Naive thymus-derived CD8-positive, alpha-beta T cell (primary cell): Measurements from ENCODE around the gene PRXL2B. TPM values are rescaled to one million over a fixed set of nuclear protein-coding genes. Genes with fewer than 3 reads are reported as not detected.
"Not testable (repeated sequence)": the region's sequence is repeated elsewhere in the genome, so short reads cannot be mapped to it uniquely, and the experiment has no call there.

Experiments
- ATAC-seq, 2 donors: fragments of 150-1000 bp; cut with Tn5 transposase in 1 of 2; sonication (Bioruptor Pico), chemical (Tn5 transposase) in 1 of 2; 1 replicate in 1 of 2; 2 replicates in 1 of 2; pipeline ENCODE4 v1.10.0; 2021; ENCODE audit warnings: mild to moderate bottlenecking in 2 of 2, moderate library complexity in 2 of 2
- POLR2A ChIA-PET: fragments of 350-600 bp; sonication (Branson Sonifier 250); formaldehyde crosslinking; loops from one replicate; lab custom pipeline; 2021; ENCODE audit warnings: antibody characterized with exemption; lab: Charles Lee
- DNase-seq, 10 donors: peaks; one replicate each; pipeline versions ENCODE4 v3.0.0 to v3.0.0-alpha.2; 2020 to 2022
- H3K27ac Mint-ChIP-seq, 10 donors: one replicate each; pipeline ENCODE4 v1.8.0; 2020 to 2022; ENCODE audit warnings: mild to moderate bottlenecking in 10 of 10, mixed read lengths in 10 of 10, moderate library complexity in 4 of 10, inconsistent platforms in 1 of 10
- H3K27me3 Mint-ChIP-seq, 5 donors: one replicate each; pipeline ENCODE4 v1.8.0; 2021 to 2022; ENCODE audit warnings: mixed read lengths in 5 of 5
- H3K36me3 Mint-ChIP-seq, 3 donors: one replicate each; pipeline ENCODE4 v1.8.0; 2020 to 2022; ENCODE audit warnings: mixed read lengths in 3 of 3, mild to moderate bottlenecking in 2 of 3, inconsistent platforms in 1 of 3
- H3K4me1 Mint-ChIP-seq, 4 donors: one replicate each; pipeline ENCODE4 v1.8.0; 2021 to 2022; ENCODE audit warnings: mixed read lengths in 4 of 4
- H3K4me3 Mint-ChIP-seq, 10 donors: one replicate each; pipeline ENCODE4 v1.8.0; 2020 to 2022; ENCODE audit warnings: mild to moderate bottlenecking in 10 of 10, mixed read lengths in 10 of 10, moderate library complexity in 6 of 10, inconsistent platforms in 1 of 10
- H3K9me3 Mint-ChIP-seq, 9 donors: one replicate each; pipeline ENCODE4 v1.8.0; 2020 to 2022; ENCODE audit warnings: mixed read lengths in 9 of 9, mild to moderate bottlenecking in 3 of 9, inconsistent platforms in 1 of 9, moderate library complexity in 1 of 9
- polyA plus RNA-seq, 3 donors: library from polyadenylated mRNA; unstranded; fragments of 300-500 nt; fragmentation: Illumina TruSeq; gene quantifications; one replicate each; pipeline ENCODE4 v1.2.3, GENCODE V29; 2021
- total RNA-seq, 8 experiments: library from RNA in 2 of 8; stranded (reverse) in 2 of 8; gene quantifications; one replicate each; pipeline ENCODE4 v1.2.3 and lab custom pipeline; 2021 to 2026

Gene PRXL2B
- total and polyA plus RNA-seq, 5 experiments from 2014 or later, result 20.6 to 45.4 (median 37.5) TPM

GRCh38 chr1:2568187-2568816 lies 18.3 kb upstream of the PRXL2B start:
- ATAC-seq, H3K9me3 Mint-ChIP-seq, H3K36me3 Mint-ChIP-seq, H3K27ac Mint-ChIP-seq, DNase-seq, H3K4me3 Mint-ChIP-seq, H3K27me3 Mint-ChIP-seq, POLR2A ChIA-PET: not testable (repeated sequence)
- H3K4me1 Mint-ChIP-seq, result peaks cover 3 to 19% (median 11%) of the 10 kb centered on the region in 4 donors

GRCh38 chr1:2569060-2569459 lies 17.5 kb upstream of the PRXL2B start:
- POLR2A ChIA-PET, result interaction anchor here (5.7 kb wide), 1 partner anchor 16 kb away, joined by 38 read pairs; the partner anchor contains the start of gene PRXL2B
- no peak for ATAC-seq
- no peak for DNase-seq
- H3K4me1 Mint-ChIP-seq, result peaks cover 8 to 21% (median 12%) of the 10 kb centered on the region in 4 donors
- H3K27me3 Mint-ChIP-seq, result no peaks in the 10 kb centered on the region
- peak overlapping the region in 1 of 10 donors; percentile 68 for H3K27ac Mint-ChIP-seq
- no peak overlapping the region for H3K4me3 Mint-ChIP-seq
- peaks cover 0 to 14% (median 5%) of the 10 kb centered on the region in 9 donors for H3K9me3 Mint-ChIP-seq
- peaks cover 0 to 16% (median under 1%) of the 10 kb centered on the region in 3 donors for H3K36me3 Mint-ChIP-seq

- POLR2A ChIA-PET, result interaction anchor here (5.7 kb wide), 1 partner anchor 16 kb away, joined by 38 read pairs; the partner anchor contains the start of gene PRXL2B
- Mint-ChIP-seq H3K36me3 (peaks cover 0 to 16% (median 0%) of the 10 kb centered on the region in 3 donors), H3K27ac (peak overlapping the region in 1 of 10 donors; percentile 7), H3K4me1 (peaks cover 7 to 22% (median 11%) of the 10 kb centered on the region in 4 donors), H3K9me3 (peaks cover 0 to 14% (median 5%) of the 10 kb centered on the region in 9 donors)
- not testable (repeated sequence) for H3K27me3 Mint-ChIP-seq, DNase-seq, ATAC-seq, H3K4me3 Mint-ChIP-seq
These were observed 16.9 kb upstream of the PRXL2B start for GRCh38 chr1:2569703-2570102.

- DNase-seq (no peak), ATAC-seq (no peak)
- no peak overlapping the region for H3K4me3 Mint-ChIP-seq
- peaks cover 0 to 14% (median 5%) of the 10 kb centered on the region in 9 donors for H3K9me3 Mint-ChIP-seq
- H3K27me3 Mint-ChIP-seq, result no peaks in the 10 kb centered on the region
- peaks cover 2 to 24% (median 10%) of the 10 kb centered on the region in 4 donors for H3K4me1 Mint-ChIP-seq
- peak overlapping the region in 5 of 10 donors; percentile 9 to 47 (median 34) for H3K27ac Mint-ChIP-seq
- POLR2A ChIA-PET, result interaction anchor here (5.7 kb wide), 1 partner anchor 15 kb away, joined by 38 read pairs; the partner anchor contains the start of gene PRXL2B
- peaks cover 0 to 16% (median 0%) of the 10 kb centered on the region in 3 donors for H3K36me3 Mint-ChIP-seq
These were observed 16.2 kb upstream of the PRXL2B start for GRCh38 chr1:2570332-2570731.

- no peak overlapping the region for H3K4me3 Mint-ChIP-seq
- peaks cover 0 to 14% (median 5%) of the 10 kb centered on the region in 9 donors for H3K9me3 Mint-ChIP-seq
- peaks cover 0 to 16% (median 0%) of the 10 kb centered on the region in 3 donors for H3K36me3 Mint-ChIP-seq
- peaks cover 2 to 26% (median 18%) of the 10 kb centered on the region in 4 donors for H3K4me1 Mint-ChIP-seq
- DNase-seq (no peak), ATAC-seq (no peak)
- no peaks in the 10 kb centered on the region for H3K27me3 Mint-ChIP-seq
- POLR2A ChIA-PET, result interaction anchor here (0.9 to 5.7 kb wide), 4 partner anchors 10 to 14 kb away, joined by 3 to 38 read pairs (median 4); partner anchors contain the start of gene PRXL2B
- H3K27ac Mint-ChIP-seq, result peak overlapping the region in 1 of 10 donors; percentile 47
These were observed 15.2 kb upstream of the PRXL2B start for GRCh38 chr1:2571348-2571747.

- Mint-ChIP-seq H3K9me3 (peaks cover 0 to 14% (median 5%) of the 10 kb centered on the region in 9 donors), H3K4me3 (peak overlapping the region in 1 of 10 donors; percentile 24), H3K27ac (peak overlapping the region in 4 of 10 donors; percentile 11 to 74 (median 22)), H3K36me3 (peaks cover 0 to 16% (median 0%) of the 10 kb centered on the region in 3 donors), H3K4me1 (peaks cover 2 to 39% (median 30%) of the 10 kb centered on the region in 4 donors), H3K27me3 (no peaks in the 10 kb centered on the region)
- ATAC-seq (no peak), DNase-seq (no peak)
- POLR2A ChIA-PET, result interaction anchor here (1.2 to 5.7 kb wide), 5 partner anchors 11 to 47 kb away, joined by 3 to 38 read pairs (median 7); partner anchors contain the start of genes PRXL2B and TNFRSF14
These were observed 13.2 kb upstream of the PRXL2B start for GRCh38 chr1:2573250-2573920.

GRCh38 chr1:2574350-2574749 lies 12.2 kb upstream of the PRXL2B start:
- POLR2A ChIA-PET, result interaction anchor here (0.6 to 5.7 kb wide), 5 partner anchors 11 to 46 kb away, joined by 3 to 38 read pairs (median 7); partner anchors contain the start of genes PRXL2B and TNFRSF14
- DNase-seq, result no peak

GRCh38 chr1:2575801-2576663 lies 10.5 kb upstream of the PRXL2B start:
- POLR2A ChIA-PET, result interaction anchor here (0.6 to 13.6 kb wide), 2 partner anchors 10 to 16 kb away, joined by 3 to 408 read pairs; partner anchors contain the start of gene TNFRSF14
- H3K4me3 Mint-ChIP-seq, result peak overlapping the region in 3 of 10 donors; percentile 34 to 77 (median 45)
- DNase-seq, result peak in 1 of 10 donors; percentile 59

More at GRCh38 chr1:2574350-2574749, 12.2 kb upstream of the PRXL2B start:
- Mint-ChIP-seq H3K4me3 (no peak overlapping the region), H3K27me3 (no peaks in the 10 kb centered on the region), H3K4me1 (peaks cover 9 to 47% (median 38%) of the 10 kb centered on the region in 4 donors), H3K27ac (peak overlapping the region in 2 of 10 donors; percentile 9 to 18), H3K9me3 (peaks cover 0 to 14% (median 5%) of the 10 kb centered on the region in 9 donors), H3K36me3 (peaks cover 0 to 16% (median 0%) of the 10 kb centered on the region in 3 donors)
- no peak for ATAC-seq

GRCh38 chr1:2577565-2578075 lies 9.0 kb upstream of the PRXL2B start:
- H3K27ac Mint-ChIP-seq, result peak overlapping the region; percentile 90 to 99 (median 96)
- H3K27me3 Mint-ChIP-seq, result not testable (repeated sequence)
- peak overlapping the region; percentile 52 to 87 (median 78) for H3K4me3 Mint-ChIP-seq
- peak in 6 of 10 donors; percentile 22 to 69 (median 34) for DNase-seq
- H3K36me3 Mint-ChIP-seq, result peaks cover 0 to 14% (median 0%) of the 10 kb centered on the region in 3 donors
- peaks cover 19 to 73% (median 65%) of the 10 kb centered on the region in 4 donors for H3K4me1 Mint-ChIP-seq
- POLR2A ChIA-PET, result interaction anchor here (0.8 to 13.6 kb wide), 11 partner anchors 9 to 383 kb away, joined by 3 to 408 read pairs (median 4); partner anchors contain the start of genes PANK4, PRXL2B and TNFRSF14
- ATAC-seq, result peak; percentile 22 to 36
- peaks cover 0 to 14% (median 5%) of the 10 kb centered on the region in 9 donors for H3K9me3 Mint-ChIP-seq

More at GRCh38 chr1:2575801-2576663, 10.5 kb upstream of the PRXL2B start:
- no peaks in the 10 kb centered on the region for H3K27me3 Mint-ChIP-seq
- H3K4me1 Mint-ChIP-seq, result peaks cover 11 to 58% (median 50%) of the 10 kb centered on the region in 4 donors
- peaks cover 0 to 14% (median 5%) of the 10 kb centered on the region in 9 donors for H3K9me3 Mint-ChIP-seq
- H3K27ac Mint-ChIP-seq, result peak overlapping the region in 9 of 10 donors; percentile 31 to 99 (median 76)
- ATAC-seq, result no peak
- peaks cover 0 to 16% (median 0%) of the 10 kb centered on the region in 3 donors for H3K36me3 Mint-ChIP-seq

GRCh38 chr1:2578758-2579118 lies 7.8 kb upstream of the PRXL2B start:
- peaks cover 18 to 81% (median 71%) of the 10 kb centered on the region in 4 donors for H3K4me1 Mint-ChIP-seq

GRCh38 chr1:2580691-2581090 lies 5.9 kb upstream of the PRXL2B start:
- ATAC-seq (no peak), DNase-seq (peak in 1 of 10 donors; percentile 53)
- POLR2A ChIA-PET, result interaction anchor here (13.6 kb wide), 1 partner anchor 21 kb away, joined by 408 read pairs; the partner anchor contains the start of gene TNFRSF14
- H3K4me3 Mint-ChIP-seq, result peak overlapping the region in 1 of 10 donors; percentile 22
- H3K9me3 Mint-ChIP-seq, result no peaks in the 10 kb centered on the region
- H3K4me1 Mint-ChIP-seq, result peaks cover 32 to 87% (median 84%) of the 10 kb centered on the region in 4 donors
- no peaks in the 10 kb centered on the region for H3K36me3 Mint-ChIP-seq
- H3K27me3 Mint-ChIP-seq, result no peaks in the 10 kb centered on the region
- H3K27ac Mint-ChIP-seq, result peak overlapping the region in 8 of 10 donors; percentile 41 to 99 (median 68)

More at GRCh38 chr1:2578758-2579118, 7.8 kb upstream of the PRXL2B start:
- H3K9me3 Mint-ChIP-seq, result peaks cover 0 to 4% (median under 1%) of the 10 kb centered on the region in 9 donors
- H3K27ac Mint-ChIP-seq, result peak overlapping the region; percentile 90 to 99 (median 96)
- no peaks in the 10 kb centered on the region for H3K27me3 Mint-ChIP-seq
- no peak for DNase-seq
- peaks cover 0 to 2% (median 0%) of the 10 kb centered on the region in 3 donors for H3K36me3 Mint-ChIP-seq
- peak overlapping the region; percentile 52 to 87 (median 78) for H3K4me3 Mint-ChIP-seq
- POLR2A ChIA-PET, result interaction anchor here (1.3 to 13.6 kb wide), 6 partner anchors 8 to 384 kb away, joined by 3 to 408 read pairs (median 11); partner anchors contain the start of genes PRXL2B and TNFRSF14
- peak; percentile 3 to 7 for ATAC-seq
